Endothelial cell of umbilical vein (primary cell): ENCODE measurements around the gene MOB4. TPM values are rescaled to one million over a fixed set of nuclear protein-coding genes. Genes with fewer than 3 reads are reported as not detected.

ENCODE experiments used
- polyA plus RNA-seq, 4 experiments: library from polyadenylated mRNA; depleted of rRNA in 3 of 4; stranded (reverse) in 3 of 4; unstranded in 1 of 4; fragments of >200 nt; gene quantifications; 2 replicates each; pipeline versions ENCODE4 v1.2.1 to v1.2.3, GENCODE V29; 2011 to 2012; ENCODE audit warnings: missing spikeins in 1 of 4
- small RNA-seq: library from RNA; depleted of rRNA; stranded (forward); fragments of <200 nt; gene quantifications from one replicate; pipeline ENCODE3, GENCODE V24; 2012; ENCODE audit warnings: low replicate concordance, low read depth; ENCODE audit not compliant: insufficient read depth, insufficient read length
- total RNA-seq: library from RNA; stranded (reverse); gene quantifications from 2 replicates; pipeline ENCODE4 v1.2.3, GENCODE V29; 2021

MOB4 gene
- total and polyA plus RNA-seq, 2 donors (not counting 3 experiments of a cell fraction or from before 2014, with no cell fraction given): 23.9 to 27.9 TPM

Small RNAs within 50 kb of the gene (small RNA-seq; reads per million reads assigned to genes)
- not detected for gene AC020550.1

Other genes with a start within 250 kb of the MOB4 start
- 6.1 and 8.1 TPM in 2 replicates for gene ANKRD44, start 205.3 kb upstream of the MOB4 start, total RNA-seq
- 3.4 and 10.8 TPM in 2 replicates for gene ANKRD44, start 205.3 kb upstream of the MOB4 start, polyA plus RNA-seq
- 222 and 234 TPM in 2 replicates for gene SF3B1, start 81.0 kb upstream of the MOB4 start, total RNA-seq
- 271 and 321 TPM in 2 replicates for gene SF3B1, start 81.0 kb upstream of the MOB4 start, polyA plus RNA-seq
- gene COQ10B, start 62.5 kb upstream of the MOB4 start, total RNA-seq: 15.1 and 19.5 TPM in 2 replicates
- gene COQ10B, start 62.5 kb upstream of the MOB4 start, polyA plus RNA-seq: 1.6 and 2.4 TPM in 2 replicates
- gene HSPD1, start 16.2 kb upstream of the MOB4 start, total RNA-seq: 307 and 337 TPM in 2 replicates
- 43.8 and 73.2 TPM in 2 replicates for gene HSPD1, start 16.2 kb upstream of the MOB4 start, polyA plus RNA-seq
- 137 and 145 TPM in 2 replicates for gene HSPE1, start 15.7 kb upstream of the MOB4 start, total RNA-seq
- gene HSPE1, start 15.7 kb upstream of the MOB4 start, polyA plus RNA-seq: 32.2 and 59.8 TPM in 2 replicates
- 8.0 and 9.9 TPM in 2 replicates for gene RFTN2, start 159.5 kb downstream of the MOB4 start, total RNA-seq
- gene RFTN2, start 159.5 kb downstream of the MOB4 start, polyA plus RNA-seq: 5.0 and 6.1 TPM in 2 replicates
- 5.1 and 5.3 TPM in 2 replicates for gene MARS2, start 189.3 kb downstream of the MOB4 start, total RNA-seq
- 2.3 and 2.4 TPM in 2 replicates for gene MARS2, start 189.3 kb downstream of the MOB4 start, polyA plus RNA-seq